ENCODE data around the gene LGR4. TPM values are rescaled to one million over a fixed set of nuclear protein-coding genes. Genes with fewer than 3 reads are reported as not detected.

LGR4 gene
- total and polyA plus RNA-seq, 2 donors, result 9.9 to 98.1 TPM

- H3K36me3 ChIP-seq (ENCODE audit: insufficient read depth), result no peaks in the 10 kb centered on the region
- no peak overlapping the region for H3K4me3 ChIP-seq (ENCODE audit: low read depth, low read length)
- 90% methylated on average over 5 of the region's 5 CpGs for WGBS
- H3K4me1 ChIP-seq (ENCODE audit: insufficient read depth), result no peaks in the 10 kb centered on the region
- no peak for DNase-seq (ENCODE audit: extremely low spot score)
- H3K27ac ChIP-seq (ENCODE audit: low read depth), result no peak overlapping the region
Observed at GRCh38 chr11:27391331-27392015, 81.1 kb downstream of the LGR4 start.

DNA sequence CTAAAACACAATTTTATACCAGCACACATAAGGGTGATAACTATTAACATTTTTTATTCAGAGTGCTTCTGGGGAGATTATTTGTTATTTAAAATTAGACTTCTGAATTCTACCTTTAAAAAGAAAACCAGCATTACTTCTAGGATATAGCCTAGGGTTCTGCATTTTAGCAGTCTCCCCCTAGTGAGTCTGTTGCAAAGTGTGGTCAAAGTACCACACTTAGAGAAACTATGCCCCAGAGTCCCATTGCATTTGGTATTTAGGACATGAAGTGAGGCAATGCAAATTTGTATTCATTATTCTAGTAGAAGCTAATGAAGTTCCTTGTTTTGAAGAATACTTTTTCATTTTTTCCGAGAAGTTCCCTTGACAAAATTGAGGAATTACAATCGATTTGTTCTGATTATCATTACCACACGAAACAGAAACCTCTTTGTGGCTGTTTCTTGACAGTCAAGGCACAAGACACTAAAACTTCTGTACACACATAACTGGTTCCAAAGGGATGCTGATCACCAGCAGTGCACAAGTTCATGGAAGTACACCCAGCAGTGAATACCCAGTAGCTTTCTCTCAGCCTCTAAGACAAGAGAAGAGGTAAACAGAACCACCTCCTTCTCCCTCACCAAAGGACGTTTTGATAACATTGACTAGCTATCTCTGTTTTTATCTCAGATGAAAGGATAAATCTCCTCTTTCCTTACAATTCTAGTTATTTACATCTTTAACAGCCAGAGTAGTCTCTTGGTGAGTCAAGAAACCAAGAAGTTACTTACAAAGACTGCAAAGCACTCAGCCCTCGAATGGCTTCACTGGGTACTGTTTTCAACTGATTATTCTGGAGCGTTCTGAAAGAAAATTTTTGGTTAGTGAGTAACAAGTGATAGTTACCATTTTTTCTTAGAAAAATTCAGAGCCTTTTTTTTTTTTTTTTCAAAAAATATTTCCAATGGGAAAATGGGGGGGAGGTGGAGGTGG, 82.0 kb downstream of the LGR4 start:
- Histone ChIP-seq H3K4me3 (ENCODE audit: low read depth, low read length) (no peak overlapping the region), H3K36me3 (ENCODE audit: insufficient read depth) (no peaks in the 10 kb centered on the region), H3K4me1 (ENCODE audit: insufficient read depth) (no peaks in the 10 kb centered on the region), H3K27ac (ENCODE audit: low read depth) (no peak overlapping the region)
- no peak for DNase-seq (ENCODE audit: extremely low spot score)
- 90% methylated on average over 6 of the region's 6 CpGs for WGBS

DNA sequence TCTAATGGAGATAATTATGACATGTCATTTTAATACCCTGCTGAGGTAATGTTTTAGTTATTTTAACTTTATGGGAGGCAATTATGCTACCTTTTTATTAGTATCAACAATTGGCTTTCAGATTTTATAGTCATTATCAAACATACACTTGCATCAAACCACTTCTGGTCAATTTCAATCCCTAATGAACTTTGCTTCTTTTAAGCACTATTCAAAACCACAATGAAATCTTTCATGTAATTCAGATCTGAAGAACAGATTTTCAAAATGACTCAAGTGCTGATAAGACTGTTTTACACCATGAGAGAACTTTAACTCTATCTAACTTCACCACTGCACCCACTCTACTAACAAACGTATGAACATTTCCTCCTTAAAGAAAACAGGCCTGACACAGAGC, 83.7 kb downstream of the LGR4 start:
- H3K36me3 ChIP-seq (ENCODE audit: insufficient read depth), result no peaks in the 10 kb centered on the region

DNA sequence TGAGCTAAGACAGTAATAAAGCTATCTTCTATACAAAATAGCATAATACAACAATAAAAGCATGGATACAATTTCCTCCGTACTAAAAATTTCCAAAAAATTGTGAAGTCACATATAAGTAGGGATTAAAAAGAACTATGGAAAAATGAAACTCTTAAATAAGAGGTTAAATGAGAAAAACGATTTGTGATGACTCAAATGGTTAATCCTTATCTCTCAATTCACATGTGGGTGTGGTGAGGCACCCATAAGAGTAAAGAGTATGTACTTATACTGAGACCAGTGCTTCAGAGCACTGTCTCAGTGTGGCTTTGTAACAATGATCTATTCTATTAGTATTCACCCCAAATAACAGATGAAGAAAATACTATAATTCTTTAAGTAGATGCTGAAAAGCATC, 84.6 kb downstream of the LGR4 start:
- H3K27ac ChIP-seq (ENCODE audit: low read depth), result no peak overlapping the region
- H3K36me3 ChIP-seq (ENCODE audit: insufficient read depth), result no peaks in the 10 kb centered on the region
- no peak for DNase-seq (ENCODE audit: extremely low spot score)
- H3K4me3 ChIP-seq (ENCODE audit: low read depth, low read length), result no peak overlapping the region
- 61% methylated on average over 2 of the region's 2 CpGs for WGBS
- H3K4me1 ChIP-seq (ENCODE audit: insufficient read depth), result no peaks in the 10 kb centered on the region

More for the DNA sequence above, 83.7 kb downstream of the LGR4 start:
- no peak for DNase-seq (ENCODE audit: extremely low spot score)
- WGBS, result 79% methylated on average over 1 of the region's 1 CpG
- no peak overlapping the region for H3K27ac ChIP-seq (ENCODE audit: low read depth)
- H3K4me3 ChIP-seq (ENCODE audit: low read depth, low read length), result no peak overlapping the region
- H3K4me1 ChIP-seq (ENCODE audit: insufficient read depth), result no peaks in the 10 kb centered on the region

DNA sequence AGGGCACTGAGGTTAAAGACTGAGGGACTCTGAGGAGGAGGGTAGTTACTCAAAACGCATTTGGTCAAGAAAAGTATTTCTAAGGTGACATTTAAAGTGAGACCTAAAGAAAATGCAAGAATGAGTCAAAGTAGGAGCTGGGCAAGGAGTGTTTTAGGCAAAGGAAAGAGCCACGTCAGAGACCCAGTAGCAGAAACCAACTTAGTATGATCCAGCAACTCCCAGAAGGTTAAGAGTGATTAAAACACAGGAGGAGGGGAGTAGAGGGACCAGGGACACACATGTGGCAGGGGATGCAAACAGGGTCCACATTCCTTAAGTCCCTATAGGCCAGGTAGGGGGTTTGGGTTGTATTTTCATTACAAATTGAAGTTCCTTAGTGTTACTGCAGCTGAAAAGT, 85.2 kb downstream of the LGR4 start:
- Histone ChIP-seq H3K27ac (ENCODE audit: low read depth) (no peak overlapping the region), H3K4me1 (ENCODE audit: insufficient read depth) (no peaks in the 10 kb centered on the region), H3K4me3 (ENCODE audit: low read depth, low read length) (no peak overlapping the region), H3K36me3 (ENCODE audit: insufficient read depth) (no peaks in the 10 kb centered on the region)
- no peak for DNase-seq (ENCODE audit: extremely low spot score)
- WGBS, result 64% methylated on average over 2 of the region's 2 CpGs

DNA sequence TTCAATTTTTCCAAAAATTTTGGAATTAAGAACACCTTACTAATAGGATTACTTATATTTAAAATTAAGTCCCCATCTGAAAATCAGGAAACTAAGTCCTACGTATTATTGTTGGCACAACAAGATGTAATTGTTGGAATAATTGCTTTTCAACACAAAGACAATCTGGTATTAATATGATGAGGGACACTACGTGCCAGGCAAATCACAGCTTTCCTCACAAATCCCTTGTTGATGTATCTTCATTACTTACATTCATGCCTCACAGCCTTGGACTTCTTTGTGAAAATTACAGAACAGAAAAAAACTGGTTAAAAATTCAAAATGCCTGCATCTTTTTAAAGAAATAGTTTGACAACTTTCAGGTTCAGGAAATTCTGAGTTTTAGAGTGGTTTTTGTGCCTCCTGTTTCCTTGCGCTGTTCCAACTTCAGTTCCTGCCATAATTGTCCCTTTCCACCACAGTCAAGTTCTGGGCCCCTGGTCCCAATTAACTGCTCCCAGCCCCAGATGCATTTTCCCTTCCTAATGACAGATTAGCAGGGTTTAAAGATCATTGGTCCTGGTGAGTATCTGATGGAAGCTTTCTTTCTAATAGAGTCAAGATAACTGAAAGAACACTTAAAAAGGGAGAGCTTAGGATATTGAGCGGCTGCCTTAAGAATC, 86.3 kb downstream of the LGR4 start:
- Histone ChIP-seq H3K27ac (ENCODE audit: low read depth) (no peak overlapping the region), H3K36me3 (ENCODE audit: insufficient read depth) (peaks cover 2% of the 10 kb centered on the region), H3K4me3 (ENCODE audit: low read depth, low read length) (no peak overlapping the region), H3K4me1 (ENCODE audit: insufficient read depth) (no peaks in the 10 kb centered on the region)
- DNase-seq (ENCODE audit: extremely low spot score), result no peak
- WGBS, result 91% methylated on average over 4 of the region's 4 CpGs

DNA sequence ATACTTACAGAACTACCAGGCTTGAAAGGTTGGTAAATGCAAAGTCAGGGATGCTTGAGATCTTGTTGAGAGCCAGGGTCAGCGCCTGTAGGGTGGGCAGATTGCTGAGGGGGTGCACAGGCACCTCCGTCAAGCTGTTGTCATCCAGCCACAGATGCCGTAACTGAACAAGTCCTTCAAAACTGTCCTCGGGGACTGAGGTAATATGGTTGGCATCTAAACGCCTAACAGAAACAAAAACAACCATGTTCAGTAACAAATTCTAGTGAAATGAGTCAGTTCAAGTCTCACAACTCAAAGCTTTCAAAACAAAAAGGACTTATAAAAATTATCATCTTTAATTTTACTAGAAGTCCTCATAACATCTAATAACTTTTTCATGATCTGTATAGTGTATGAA, 87.3 kb downstream of the LGR4 start:
- Histone ChIP-seq H3K27ac (ENCODE audit: low read depth) (no peak overlapping the region), H3K4me3 (ENCODE audit: low read depth, low read length) (no peak overlapping the region), H3K4me1 (ENCODE audit: insufficient read depth) (no peaks in the 10 kb centered on the region), H3K36me3 (ENCODE audit: insufficient read depth) (peaks cover 2% of the 10 kb centered on the region)
- no peak for DNase-seq (ENCODE audit: extremely low spot score)
- WGBS, result 73% methylated on average over 5 of the region's 5 CpGs

- H3K36me3 ChIP-seq (ENCODE audit: insufficient read depth), result peaks cover 2% of the 10 kb centered on the region
- no peak overlapping the region for H3K27ac ChIP-seq (ENCODE audit: low read depth)
- no peaks in the 10 kb centered on the region for H3K4me1 ChIP-seq (ENCODE audit: insufficient read depth)
- H3K4me3 ChIP-seq (ENCODE audit: low read depth, low read length), result no peak overlapping the region
- no peak for DNase-seq (ENCODE audit: extremely low spot score)
Observed at GRCh38 chr11:27384227-27384626, 88.4 kb downstream of the LGR4 start.

DNA sequence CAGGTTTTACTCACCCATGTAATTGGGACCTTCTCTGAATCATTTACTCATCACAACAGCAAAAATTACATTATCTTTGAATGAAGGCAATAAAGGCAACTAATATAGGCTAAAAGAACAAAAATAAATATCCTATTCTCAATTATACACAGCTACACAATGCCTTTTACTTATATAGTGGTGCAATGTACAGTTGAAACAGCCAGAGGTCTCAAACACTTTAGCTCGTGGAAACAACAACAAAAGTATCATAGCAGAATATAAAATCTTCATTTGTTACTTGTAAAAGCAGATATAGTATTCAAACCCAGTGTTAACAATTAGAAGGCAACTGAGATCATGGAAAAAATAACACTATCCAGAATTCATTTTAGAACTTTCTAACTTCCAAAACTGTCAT, 88.9 kb downstream of the LGR4 start:
- Histone ChIP-seq H3K36me3 (ENCODE audit: insufficient read depth) (peaks cover 2% of the 10 kb centered on the region), H3K27ac (ENCODE audit: low read depth) (no peak overlapping the region), H3K4me1 (ENCODE audit: insufficient read depth) (no peaks in the 10 kb centered on the region), H3K4me3 (ENCODE audit: low read depth, low read length) (no peak overlapping the region)
- WGBS, result 74% methylated on average over 1 of the region's 1 CpG
- no peak for DNase-seq (ENCODE audit: extremely low spot score)

DNA sequence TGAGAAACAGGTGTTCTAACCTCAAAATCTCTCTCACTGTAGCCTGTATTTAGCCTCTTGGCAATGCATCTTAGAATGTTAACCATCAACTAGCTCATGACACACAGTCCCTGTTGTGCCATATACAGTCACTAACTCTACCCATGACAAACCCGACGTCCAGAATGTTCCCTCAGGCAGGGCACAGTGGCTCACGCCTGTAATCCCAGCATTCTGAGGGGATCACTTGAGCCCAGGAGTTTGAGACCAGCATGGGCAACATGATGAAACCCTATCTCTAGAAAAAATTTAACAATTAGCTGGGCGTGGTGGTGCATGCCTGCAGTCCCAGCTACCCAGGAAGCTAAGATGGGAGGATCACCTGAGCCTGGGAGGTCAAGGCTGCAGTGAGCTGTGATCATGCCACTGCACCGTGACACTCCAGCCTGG, 91.3 kb downstream of the LGR4 start:
- no peak overlapping the region for H3K27ac ChIP-seq (ENCODE audit: low read depth)
- 92% methylated on average over 5 of the region's 5 CpGs for WGBS
- H3K4me1 ChIP-seq (ENCODE audit: insufficient read depth), result no peaks in the 10 kb centered on the region
- peaks cover 2% of the 10 kb centered on the region for H3K36me3 ChIP-seq (ENCODE audit: insufficient read depth)
- no peak for DNase-seq (ENCODE audit: extremely low spot score)
- H3K4me3 ChIP-seq (ENCODE audit: low read depth, low read length), result no peak overlapping the region

DNA sequence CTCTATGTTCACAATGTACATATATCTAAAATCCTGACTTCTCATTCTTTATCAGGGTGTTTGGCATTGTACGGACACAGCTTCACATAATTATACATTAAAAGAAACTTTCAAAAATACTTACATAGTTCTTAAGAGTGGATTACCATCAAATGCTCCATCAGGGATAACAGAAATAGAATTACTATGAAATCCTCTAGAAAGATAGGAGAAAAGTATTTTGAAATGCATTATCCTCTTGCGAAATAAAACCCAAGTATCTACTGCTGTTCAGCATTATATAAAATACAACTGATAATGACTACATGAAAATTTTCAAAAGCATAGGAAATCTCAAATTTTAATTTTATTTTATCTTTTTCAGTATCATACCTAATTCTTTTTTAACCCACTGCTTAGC, 91.8 kb downstream of the LGR4 start:
- H3K4me3 ChIP-seq (ENCODE audit: low read depth, low read length), result no peak overlapping the region
- WGBS, result 95% methylated on average over 2 of the region's 2 CpGs
- peaks cover 2% of the 10 kb centered on the region for H3K36me3 ChIP-seq (ENCODE audit: insufficient read depth)
- no peak for DNase-seq (ENCODE audit: extremely low spot score)
- H3K4me1 ChIP-seq (ENCODE audit: insufficient read depth), result no peaks in the 10 kb centered on the region
- H3K27ac ChIP-seq (ENCODE audit: low read depth), result no peak overlapping the region

GRCh38 chr11:27379449-27379848, 93.1 kb downstream of the LGR4 start:
- Histone ChIP-seq H3K4me3 (ENCODE audit: low read depth, low read length) (no peak overlapping the region), H3K4me1 (ENCODE audit: insufficient read depth) (no peaks in the 10 kb centered on the region), H3K27ac (ENCODE audit: low read depth) (no peak overlapping the region), H3K36me3 (ENCODE audit: insufficient read depth) (peaks cover 2% of the 10 kb centered on the region)
- WGBS, result 78% methylated on average over 3 of the region's 3 CpGs
- DNase-seq (ENCODE audit: extremely low spot score), result no peak

- Histone ChIP-seq H3K27ac (ENCODE audit: low read depth) (no peak overlapping the region), H3K4me3 (ENCODE audit: low read depth, low read length) (no peak overlapping the region), H3K36me3 (ENCODE audit: insufficient read depth) (no peaks in the 10 kb centered on the region), H3K4me1 (ENCODE audit: insufficient read depth) (no peaks in the 10 kb centered on the region)
- no peak for DNase-seq (ENCODE audit: extremely low spot score)
- WGBS, result 88% methylated on average over 2 of the region's 2 CpGs
Observed at GRCh38 chr11:27375370-27375769, 97.2 kb downstream of the LGR4 start.

Measured in urinary bladder (tissue), 4 donors.